Measurements from ENCODE around the gene DUSP23. TPM values are rescaled to one million over a fixed set of nuclear protein-coding genes. Genes with fewer than 3 reads are reported as not detected.

The DUSP23 gene
- total RNA-seq, 1 donor, result 15.9 TPM

DNA sequence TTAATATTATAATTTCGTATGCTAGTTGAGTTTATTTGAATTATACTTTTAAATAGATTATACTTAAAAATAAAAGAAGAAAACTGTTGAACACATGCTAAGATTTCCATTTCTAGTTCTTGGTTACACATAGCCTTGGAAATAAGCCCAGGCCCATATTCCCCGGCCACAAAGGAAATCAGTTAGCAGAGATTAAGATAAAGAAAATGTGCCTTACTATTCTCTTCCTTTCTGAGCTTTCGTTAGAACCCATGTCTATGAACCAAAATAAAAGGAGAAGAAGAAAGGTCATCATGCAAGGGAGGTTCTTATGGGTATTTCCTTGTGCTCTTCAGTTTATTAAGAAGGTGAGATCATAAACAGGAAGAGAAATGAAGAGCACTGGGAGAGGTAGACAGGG is 34.1 kb upstream of the DUSP23 start:
- H3K27me3 ChIP-seq (ENCODE audit: insufficient read depth, low read length), result no peaks in the 10 kb centered on the region
- DNase-seq (ENCODE audit: insufficient read length, low spot score, missing footprints), result no peak
- TF ChIP-seq CTCF (IDR thresholded peaks at IDR 0.05; ENCODE audit: extremely low read depth, low read depth, low read length), result no peak
- H3K36me3 ChIP-seq (ENCODE audit: insufficient read depth, low read length), result no peaks in the 10 kb centered on the region
- H3K79me2 ChIP-seq (ENCODE audit: insufficient read depth, low read length), result no peaks in the 10 kb centered on the region
- no peak overlapping the region for H3K4me3 ChIP-seq (ENCODE audit: insufficient read depth, low read length)
- no peaks in the 10 kb centered on the region for H3K4me1 ChIP-seq (ENCODE audit: insufficient read depth, low read length)
- H3K4me2 ChIP-seq (ENCODE audit: insufficient read depth, low read length), result no peak overlapping the region
- H3K9me3 ChIP-seq (ENCODE audit: low read depth, low read length), result no peaks in the 10 kb centered on the region
- H3K27ac ChIP-seq (ENCODE audit: low read depth, low read length), result no peak overlapping the region
- no peaks in the 10 kb centered on the region for H4K20me1 ChIP-seq (ENCODE audit: insufficient read depth, low read length)
- no peak overlapping the region for H2AFZ ChIP-seq (ENCODE audit: low read length)

- H3K4me3 ChIP-seq (ENCODE audit: insufficient read depth, low read length), result no peak overlapping the region
- no peaks in the 10 kb centered on the region for H3K79me2 ChIP-seq (ENCODE audit: insufficient read depth, low read length)
- H3K36me3 ChIP-seq (ENCODE audit: insufficient read depth, low read length), result no peaks in the 10 kb centered on the region
- H2AFZ ChIP-seq (ENCODE audit: low read length), result no peak overlapping the region
- no peak for DNase-seq (ENCODE audit: insufficient read length, low spot score, missing footprints)
- no peaks in the 10 kb centered on the region for H4K20me1 ChIP-seq (ENCODE audit: insufficient read depth, low read length)
- no peaks in the 10 kb centered on the region for H3K9me3 ChIP-seq (ENCODE audit: low read depth, low read length)
- no peak for TF ChIP-seq CTCF (IDR thresholded peaks at IDR 0.05; ENCODE audit: extremely low read depth, low read depth, low read length)
- H3K27me3 ChIP-seq (ENCODE audit: insufficient read depth, low read length), result no peaks in the 10 kb centered on the region
- H3K4me2 ChIP-seq (ENCODE audit: insufficient read depth, low read length), result no peak overlapping the region
- H3K4me1 ChIP-seq (ENCODE audit: insufficient read depth, low read length), result no peaks in the 10 kb centered on the region
- no peak overlapping the region for H3K27ac ChIP-seq (ENCODE audit: low read depth, low read length)
Observed at GRCh38 chr1:159748370-159748769, 32.4 kb upstream of the DUSP23 start.

- Histone ChIP-seq H3K9me3 (ENCODE audit: low read depth, low read length) (no peaks in the 10 kb centered on the region), H3K4me1 (ENCODE audit: insufficient read depth, low read length) (no peaks in the 10 kb centered on the region), H3K27me3 (ENCODE audit: insufficient read depth, low read length) (no peaks in the 10 kb centered on the region), H4K20me1 (ENCODE audit: insufficient read depth, low read length) (no peaks in the 10 kb centered on the region), H2AFZ (ENCODE audit: low read length) (no peak overlapping the region), H3K36me3 (ENCODE audit: insufficient read depth, low read length) (no peaks in the 10 kb centered on the region), H3K27ac (ENCODE audit: low read depth, low read length) (no peak overlapping the region), H3K79me2 (ENCODE audit: insufficient read depth, low read length) (no peaks in the 10 kb centered on the region), H3K4me2 (ENCODE audit: insufficient read depth, low read length) (no peak overlapping the region), H3K4me3 (ENCODE audit: insufficient read depth, low read length) (no peak overlapping the region)
- DNase-seq (ENCODE audit: insufficient read length, low spot score, missing footprints), result no peak
- TF ChIP-seq CTCF (IDR thresholded peaks at IDR 0.05; ENCODE audit: extremely low read depth, low read depth, low read length), result no peak
Observed at GRCh38 chr1:159749630-159750029, 31.1 kb upstream of the DUSP23 start.

DNA sequence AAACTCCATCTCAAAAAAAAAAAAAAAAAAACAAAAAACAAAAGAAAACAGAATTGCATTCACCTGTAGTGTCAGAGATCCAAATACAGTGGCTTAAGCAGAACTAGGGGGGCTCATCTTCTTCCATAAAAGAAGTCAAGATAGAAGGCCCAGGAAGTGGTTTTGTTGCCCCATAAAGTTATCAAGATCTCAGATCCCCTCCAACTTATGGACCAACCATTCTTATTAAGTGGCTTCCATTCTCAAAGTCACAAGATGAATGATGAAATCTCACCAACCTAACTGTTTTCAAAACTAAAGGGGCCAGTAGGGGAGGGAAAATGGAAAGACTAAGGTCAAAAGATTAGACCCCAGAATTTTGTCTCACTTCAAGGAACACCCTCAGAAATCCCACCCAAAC is 30.1 kb upstream of the DUSP23 start:
- no peak overlapping the region for H3K27ac ChIP-seq (ENCODE audit: low read depth, low read length)
- H3K36me3 ChIP-seq (ENCODE audit: insufficient read depth, low read length), result no peaks in the 10 kb centered on the region
- H2AFZ ChIP-seq (ENCODE audit: low read length), result no peak overlapping the region
- no peak overlapping the region for H3K4me2 ChIP-seq (ENCODE audit: insufficient read depth, low read length)
- H3K27me3 ChIP-seq (ENCODE audit: insufficient read depth, low read length), result no peaks in the 10 kb centered on the region
- H4K20me1 ChIP-seq (ENCODE audit: insufficient read depth, low read length), result no peaks in the 10 kb centered on the region
- H3K4me3 ChIP-seq (ENCODE audit: insufficient read depth, low read length), result no peak overlapping the region
- H3K9me3 ChIP-seq (ENCODE audit: low read depth, low read length), result no peaks in the 10 kb centered on the region
- no peak for TF ChIP-seq CTCF (IDR thresholded peaks at IDR 0.05; ENCODE audit: extremely low read depth, low read depth, low read length)
- H3K4me1 ChIP-seq (ENCODE audit: insufficient read depth, low read length), result no peaks in the 10 kb centered on the region
- H3K79me2 ChIP-seq (ENCODE audit: insufficient read depth, low read length), result no peaks in the 10 kb centered on the region
- DNase-seq (ENCODE audit: insufficient read length, low spot score, missing footprints), result no peak
